ACC112 (cell line): ENCODE results near the gene TEAD4.
"Not testable (repeated sequence)": the region's sequence is repeated elsewhere in the genome, so short reads cannot be mapped to it uniquely, and the experiment has no call there.

Source experiments
- H2AFZ ChIP-seq: fragments of 200-600 bp; sonication (generic); one replicate; pipeline ENCODE4 v1.6.0; 2017; ENCODE audit warnings: antibody characterized with exemption, low read length; ENCODE audit not compliant: unreplicated experiment
- H3K27ac ChIP-seq: fragments of 200-600 bp; sonication (generic); 2 replicates; pipeline ENCODE4 v1.5.1; 2014; ENCODE audit warnings: low read depth, mild to moderate bottlenecking, antibody characterized with exemption, low read length, moderate library complexity
- H3K27me3 ChIP-seq: fragments of 200-600 bp; sonication (generic); 2 replicates; pipeline ENCODE4 v1.6.1; 2014; ENCODE audit warnings: mild to moderate bottlenecking, antibody characterized with exemption, low read length, moderate library complexity, mixed read lengths; ENCODE audit not compliant: insufficient read depth
- H3K36me3 ChIP-seq: fragments of 200-600 bp; sonication (generic); 2 replicates; pipeline ENCODE4 v1.6.1; 2016; ENCODE audit warnings: mild to moderate bottlenecking, antibody characterized with exemption, low read length, moderate library complexity, mixed read lengths; ENCODE audit not compliant: insufficient read depth
- H3K4me1 ChIP-seq: fragments of 200-600 bp; sonication (generic); one replicate; pipeline ENCODE4 v1.6.1; 2016; ENCODE audit warnings: low read length, mixed read lengths; ENCODE audit not compliant: insufficient read depth, unreplicated experiment, control insufficient read depth
- H3K4me3 ChIP-seq: fragments of 200-600 bp; sonication (generic); 2 replicates; pipeline ENCODE4 v1.5.1; 2014; ENCODE audit warnings: mild to moderate bottlenecking, low read depth, low read length
- H3K79me2 ChIP-seq: fragments of 200-600 bp; sonication (generic); one replicate; pipeline ENCODE4 v1.6.0; 2016; ENCODE audit warnings: low read length; ENCODE audit not compliant: control insufficient read depth, unreplicated experiment, insufficient read depth

Gene TEAD4

GRCh38 chr12:3065846-3066245 is 106.6 kb downstream of the TEAD4 start:
- not testable (repeated sequence) for H3K27ac ChIP-seq, H3K4me3 ChIP-seq, H3K79me2 ChIP-seq, H3K36me3 ChIP-seq, H3K4me1 ChIP-seq, H2AFZ ChIP-seq
- H3K27me3 ChIP-seq, result peaks cover 47% of the 10 kb centered on the region

- Histone ChIP-seq H2AFZ (no peak overlapping the region), H3K4me3 (no peak overlapping the region), H3K27me3 (peaks cover 16% of the 10 kb centered on the region), H3K79me2 (no peaks in the 10 kb centered on the region), H3K27ac (no peak overlapping the region), H3K4me1 (peaks cover 5% of the 10 kb centered on the region), H3K36me3 (no peaks in the 10 kb centered on the region)
These were observed 110.5 kb downstream of the TEAD4 start for GRCh38 chr12:3069714-3070113.

- H3K79me2 ChIP-seq, result no peaks in the 10 kb centered on the region
- no peak overlapping the region for H3K27ac ChIP-seq
- no peak overlapping the region for H2AFZ ChIP-seq
- no peaks in the 10 kb centered on the region for H3K36me3 ChIP-seq
- peaks cover 5% of the 10 kb centered on the region for H3K4me1 ChIP-seq
- H3K4me3 ChIP-seq, result no peak overlapping the region
- peaks cover 8% of the 10 kb centered on the region for H3K27me3 ChIP-seq
These were observed 111.9 kb downstream of the TEAD4 start for GRCh38 chr12:3071107-3071506.

- Histone ChIP-seq H3K79me2 (no peaks in the 10 kb centered on the region), H3K27ac (no peak overlapping the region), H2AFZ (no peak overlapping the region), H3K36me3 (no peaks in the 10 kb centered on the region), H3K4me1 (peaks cover 5% of the 10 kb centered on the region), H3K4me3 (no peak overlapping the region), H3K27me3 (peaks cover 8% of the 10 kb centered on the region)
These were observed 112.5 kb downstream of the TEAD4 start for GRCh38 chr12:3071710-3072109.

GRCh38 chr12:3073438-3074250 is 114.4 kb downstream of the TEAD4 start:
- no peaks in the 10 kb centered on the region for H3K36me3 ChIP-seq
- no peaks in the 10 kb centered on the region for H3K79me2 ChIP-seq
- no peak overlapping the region for H3K27ac ChIP-seq
- H3K4me3 ChIP-seq, result no peak overlapping the region
- peaks cover 9% of the 10 kb centered on the region for H3K4me1 ChIP-seq
- H3K27me3 ChIP-seq, result no peaks in the 10 kb centered on the region
- no peak overlapping the region for H2AFZ ChIP-seq

GRCh38 chr12:3075315-3075714 is 116.1 kb downstream of the TEAD4 start:
- H3K4me1 ChIP-seq, result peaks cover 9% of the 10 kb centered on the region
- H2AFZ ChIP-seq, result no peak overlapping the region
- H3K4me3 ChIP-seq, result no peak overlapping the region
- no peaks in the 10 kb centered on the region for H3K79me2 ChIP-seq
- H3K27ac ChIP-seq, result no peak overlapping the region
- no peaks in the 10 kb centered on the region for H3K36me3 ChIP-seq
- H3K27me3 ChIP-seq, result no peaks in the 10 kb centered on the region

- H3K4me1 ChIP-seq, result peaks cover 9% of the 10 kb centered on the region
- no peaks in the 10 kb centered on the region for H3K36me3 ChIP-seq
- peak within 1 kb of the TSS; percentile 79 for H2AFZ ChIP-seq
- H3K4me3 ChIP-seq, result peak within 1 kb of the TSS; percentile 80
- H3K27ac ChIP-seq, result no peak within 1 kb of the TSS
- no peaks in the 10 kb centered on the region for H3K79me2 ChIP-seq
- no peaks in the 10 kb centered on the region for H3K27me3 ChIP-seq
These were observed 117.8 kb downstream of the TEAD4 start, which contains the start of gene TSPAN9 for GRCh38 chr12:3076730-3077571. TSS of gene TSPAN9 (plus strand) at chr12:3077379. CDS start at chr12:3201194, 123,815 bp downstream.

- H3K4me1 ChIP-seq, result peaks cover 9% of the 10 kb centered on the region
- no peaks in the 10 kb centered on the region for H3K79me2 ChIP-seq
- peak overlapping the region; percentile 71 for H2AFZ ChIP-seq
- no peak overlapping the region for H3K27ac ChIP-seq
- H3K27me3 ChIP-seq, result no peaks in the 10 kb centered on the region
- H3K4me3 ChIP-seq, result peak overlapping the region; percentile 80
- H3K36me3 ChIP-seq, result no peaks in the 10 kb centered on the region
These were observed 118.4 kb downstream of the TEAD4 start for GRCh38 chr12:3077572-3078081.

- Histone ChIP-seq H3K4me1 (peaks cover 9% of the 10 kb centered on the region), H2AFZ (peak overlapping the region; percentile 71), H3K36me3 (no peaks in the 10 kb centered on the region), H3K4me3 (peak overlapping the region; percentile 80), H3K27ac (no peak overlapping the region), H3K27me3 (no peaks in the 10 kb centered on the region), H3K79me2 (no peaks in the 10 kb centered on the region)
These were observed 119.1 kb downstream of the TEAD4 start for GRCh38 chr12:3078086-3078820.

GRCh38 chr12:3081091-3081490 is 121.9 kb downstream of the TEAD4 start:
- H3K79me2 ChIP-seq, result no peaks in the 10 kb centered on the region
- H3K27ac ChIP-seq, result no peak overlapping the region
- no peaks in the 10 kb centered on the region for H3K27me3 ChIP-seq
- H2AFZ ChIP-seq, result no peak overlapping the region
- peaks cover 4% of the 10 kb centered on the region for H3K4me1 ChIP-seq
- no peak overlapping the region for H3K4me3 ChIP-seq
- no peaks in the 10 kb centered on the region for H3K36me3 ChIP-seq
